Iris pigment epithelial cell (primary cell): Measurements from ENCODE around the gene ARID1B.
"Not testable (repeated sequence)": the region's sequence is repeated elsewhere in the genome, so short reads cannot be mapped to it uniquely, and the experiment has no call there.

ENCODE experiments used
- DNase-seq: peaks from one replicate; pipeline ENCODE4 v3.0.0-alpha.2; 2011; ENCODE audit warnings: low read depth

The ARID1B gene

GRCh38 chr6:156940221-156940620 lies 163.0 kb downstream of the ARID1B start:
- no peak for DNase-seq

- DNase-seq: no peak
Measured at GRCh38 chr6:156942266-156942665, 165.1 kb downstream of the ARID1B start.

GRCh38 chr6:156943166-156943565 lies 166.0 kb downstream of the ARID1B start:
- DNase-seq: no peak

DNA sequence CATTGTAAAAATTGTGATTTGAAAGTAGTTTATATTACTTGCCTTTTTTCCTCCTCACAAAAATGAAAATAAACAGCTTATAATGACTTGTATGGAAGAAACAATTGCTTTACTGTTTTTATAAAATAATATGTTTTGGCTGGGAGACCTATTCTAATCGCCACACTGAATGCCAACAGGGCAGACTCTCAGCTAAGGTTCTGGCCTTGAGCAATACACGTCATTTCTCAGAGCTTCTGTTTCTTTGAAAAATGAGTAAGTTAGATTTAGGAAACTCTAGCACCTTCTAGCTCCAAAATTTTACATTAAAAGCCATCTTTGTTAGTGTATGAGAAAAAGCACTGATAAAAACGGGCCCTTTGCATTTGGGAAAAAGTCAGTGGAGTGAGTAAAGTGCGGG lies 166.6 kb downstream of the ARID1B start:
- DNase-seq: no peak

DNA sequence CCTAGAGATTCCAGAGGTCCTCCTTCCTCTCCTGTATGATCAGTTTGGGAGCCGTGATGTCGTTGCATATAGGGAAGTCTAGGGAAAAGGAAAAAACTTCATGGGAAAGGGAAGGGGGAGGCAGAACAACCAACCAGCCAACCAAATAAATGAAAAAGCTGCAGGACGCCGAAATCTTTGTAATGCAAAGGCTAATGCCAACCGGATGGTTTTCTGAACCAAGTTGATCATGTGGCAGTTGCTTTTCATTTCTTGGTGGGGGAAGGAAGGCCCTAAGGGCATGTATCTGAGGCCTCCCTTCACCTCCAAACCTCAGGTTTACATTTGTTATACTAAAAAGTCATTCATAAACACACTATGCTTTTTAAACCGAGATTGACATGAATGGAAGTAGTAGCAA lies 167.2 kb downstream of the ARID1B start:
- no peak for DNase-seq

- not testable (repeated sequence) for DNase-seq
Measured at GRCh38 chr6:156945789-156946172, 168.6 kb downstream of the ARID1B start.

DNA sequence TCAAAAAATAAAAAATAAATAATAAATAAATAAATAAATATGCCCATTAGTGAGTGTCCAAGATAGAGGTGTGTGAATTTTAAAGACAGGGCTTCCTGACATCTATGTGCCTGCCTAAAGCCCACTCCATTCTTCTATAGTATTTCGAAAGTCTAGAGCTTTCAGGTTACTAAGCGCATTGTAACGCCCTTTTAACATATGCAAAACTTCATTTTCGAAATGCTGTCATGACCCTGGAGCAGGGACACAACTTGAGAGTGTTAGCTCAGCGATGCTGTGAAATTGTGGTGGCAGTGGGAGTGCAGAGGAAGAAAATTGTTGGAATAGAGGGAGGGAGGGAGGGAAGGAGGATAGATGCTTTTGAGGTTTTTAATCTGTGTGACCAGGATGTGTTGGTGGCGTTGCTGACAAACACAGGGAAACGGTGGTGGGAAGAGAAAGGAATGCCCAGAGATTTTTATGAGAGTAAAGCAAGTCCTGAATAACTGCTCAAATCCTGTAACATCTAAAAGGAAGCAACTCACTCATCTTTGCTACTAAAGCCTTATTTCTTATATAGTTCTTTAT lies 169.3 kb downstream of the ARID1B start:
- no peak for DNase-seq

- no peak for DNase-seq
Measured at GRCh38 chr6:156948277-156948676, 171.1 kb downstream of the ARID1B start.

DNA sequence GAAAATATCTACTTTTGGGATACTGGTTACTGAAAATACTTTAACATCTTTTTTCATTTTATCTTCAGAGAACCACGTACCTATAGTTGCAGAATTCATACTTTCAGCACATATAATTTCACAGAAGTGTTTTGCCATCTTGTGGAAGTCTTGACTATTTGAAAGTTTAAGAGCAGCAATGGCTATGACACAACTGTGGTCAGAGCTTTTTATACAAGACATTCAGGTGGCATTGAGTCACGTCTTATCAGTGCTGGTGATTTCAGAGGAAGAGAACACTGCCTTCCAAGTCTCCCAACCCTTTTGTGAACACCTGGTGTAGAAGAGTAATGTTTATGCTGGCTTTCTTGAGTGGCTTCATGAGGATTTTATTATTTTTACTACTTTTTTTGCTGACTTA lies 171.6 kb downstream of the ARID1B start:
- DNase-seq: peak; percentile 91

DNA sequence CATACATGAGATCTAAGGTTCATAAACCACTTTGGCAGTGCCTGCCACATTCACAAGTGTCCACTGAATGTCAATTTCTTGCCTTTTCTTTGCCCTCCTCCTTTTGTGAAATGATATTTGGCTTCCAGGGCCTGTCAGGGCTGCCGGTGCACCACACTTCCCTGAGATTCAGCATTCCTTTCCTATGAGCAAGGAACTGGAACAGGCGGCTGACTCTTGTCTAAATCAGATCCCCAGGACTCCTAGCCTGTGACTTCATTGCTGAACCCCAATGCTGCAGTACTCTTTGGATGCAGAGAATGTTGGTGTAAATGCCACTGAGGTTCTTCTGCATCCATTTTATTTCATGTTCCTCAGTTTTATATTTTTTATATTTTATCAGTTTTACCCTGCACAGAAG lies 172.2 kb downstream of the ARID1B start:
- peak; percentile 77 for DNase-seq

GRCh38 chr6:156950084-156950483 lies 172.9 kb downstream of the ARID1B start:
- DNase-seq: no peak

DNA sequence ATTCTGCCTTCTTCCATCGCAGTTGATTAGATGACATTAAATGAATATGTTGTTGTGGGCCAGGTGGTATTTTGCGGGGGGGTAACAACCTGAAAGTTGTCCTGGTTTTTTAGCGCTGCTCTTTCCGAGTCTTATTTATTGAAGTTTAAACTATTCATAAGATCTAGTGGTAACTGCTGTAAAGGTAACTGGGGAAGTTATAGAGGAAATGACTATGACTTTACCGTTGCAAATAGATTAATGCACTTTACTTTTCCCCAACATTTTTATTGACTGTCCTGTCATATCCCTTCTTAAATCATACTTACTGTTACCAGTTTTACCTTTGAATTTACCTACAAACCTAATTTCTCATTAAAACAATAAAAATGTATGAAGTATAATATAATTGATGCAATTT lies 173.4 kb downstream of the ARID1B start:
- DNase-seq: no peak

GRCh38 chr6:156952401-156952800 lies 175.2 kb downstream of the ARID1B start:
- no peak for DNase-seq

DNA sequence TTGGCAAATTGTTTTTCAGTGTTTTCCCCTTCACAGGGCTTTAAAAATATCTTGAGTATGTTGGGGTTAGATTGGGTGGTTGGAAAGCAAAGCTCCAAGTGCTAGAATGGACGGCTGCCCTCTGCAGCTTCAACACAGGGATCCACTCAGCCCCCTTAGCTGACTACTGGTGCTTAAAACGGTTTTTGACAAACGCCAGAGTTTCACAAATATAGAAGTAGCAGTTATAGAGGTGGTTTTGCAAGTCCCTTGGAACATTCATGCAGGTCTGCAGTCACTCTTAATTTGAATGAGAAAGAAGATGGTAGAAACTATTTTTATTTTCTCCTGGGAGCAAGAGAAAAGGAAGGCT lies 175.9 kb downstream of the ARID1B start:
- no peak for DNase-seq

DNA sequence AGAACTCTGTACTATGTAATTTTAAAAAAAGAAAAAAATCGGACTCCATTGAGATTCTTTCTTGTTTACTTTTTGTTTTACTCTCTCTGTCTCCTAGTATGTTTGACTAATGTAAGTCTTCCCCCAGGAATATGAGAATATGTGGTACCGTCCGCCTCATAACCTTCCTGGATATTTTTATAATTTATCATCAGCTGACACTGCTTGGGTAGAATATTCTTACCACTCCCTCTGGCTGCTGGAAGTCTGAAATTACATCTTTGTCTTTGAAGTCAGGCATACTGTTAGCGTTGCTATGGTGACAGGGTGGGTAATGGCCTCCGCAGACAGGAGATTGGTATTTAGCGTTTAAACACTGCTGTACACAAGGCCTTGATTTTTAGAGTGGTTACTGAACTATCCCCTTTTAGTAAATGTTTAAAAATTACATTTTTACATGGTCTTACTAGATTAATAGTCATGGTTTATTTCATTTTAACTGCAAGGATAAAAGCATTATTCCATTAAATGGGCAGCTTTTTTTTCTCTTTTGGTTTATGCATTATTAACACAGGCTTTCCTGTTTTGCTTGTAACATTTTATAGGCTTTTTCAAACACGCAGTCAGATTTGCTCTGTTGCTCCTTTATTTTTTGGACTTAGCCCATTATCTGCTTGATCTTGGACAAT lies 176.4 kb downstream of the ARID1B start:
- peak; percentile 98 for DNase-seq

DNA sequence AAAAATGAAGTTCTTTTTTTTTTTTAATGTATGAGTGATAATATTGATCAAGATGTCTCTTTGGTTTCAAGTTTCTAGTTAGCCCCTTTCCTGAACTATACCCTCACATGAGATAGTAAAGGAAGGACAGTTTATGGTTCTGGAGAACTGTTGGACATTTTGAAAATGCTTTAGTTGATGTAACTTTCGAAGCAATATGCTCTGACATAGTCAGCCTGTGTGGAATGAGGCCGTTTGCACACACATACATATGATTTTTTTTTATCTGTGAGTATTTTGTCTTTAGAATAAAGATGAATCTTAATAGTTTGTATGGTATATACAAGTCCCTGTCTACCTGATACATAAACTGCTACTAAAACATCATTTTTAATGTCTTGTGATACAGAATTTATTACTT lies 177.0 kb downstream of the ARID1B start:
- peak; percentile 47 for DNase-seq

- no peak for DNase-seq
Measured at GRCh38 chr6:156954816-156955215, 177.6 kb downstream of the ARID1B start.

DNA sequence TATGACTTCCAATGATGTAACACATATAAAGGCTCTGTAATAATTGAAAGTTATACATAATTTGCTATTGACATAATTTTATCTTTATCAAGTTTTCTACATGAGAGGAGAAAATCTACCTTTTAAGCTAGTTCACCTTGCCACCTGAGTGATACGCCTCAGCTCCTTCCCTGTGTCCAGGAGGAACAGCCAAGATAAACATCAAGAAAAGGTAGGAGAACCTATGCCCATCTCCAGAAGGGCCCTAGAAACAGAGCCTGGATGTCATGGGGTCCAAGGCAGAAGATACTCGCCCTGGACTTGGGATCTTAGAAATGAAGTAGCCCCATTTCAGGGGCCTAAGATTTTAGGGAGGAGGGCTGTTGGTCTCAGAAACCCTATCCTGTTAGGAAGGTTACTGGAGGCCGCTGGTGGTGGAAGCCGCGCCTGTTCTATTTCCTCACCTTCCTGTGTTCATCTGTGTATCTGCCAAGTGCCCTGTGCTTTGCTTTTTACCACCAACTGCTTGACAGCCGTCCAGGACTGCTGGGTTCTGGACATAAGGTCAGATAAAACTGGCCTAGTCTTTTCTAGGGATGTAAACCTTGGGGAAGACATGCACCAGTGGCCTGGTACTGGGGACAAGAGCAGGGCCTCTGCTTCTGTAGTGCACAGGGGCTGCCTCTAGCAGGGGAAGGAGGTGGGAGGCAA lies 178.5 kb downstream of the ARID1B start:
- peak; percentile 72 for DNase-seq

DNA sequence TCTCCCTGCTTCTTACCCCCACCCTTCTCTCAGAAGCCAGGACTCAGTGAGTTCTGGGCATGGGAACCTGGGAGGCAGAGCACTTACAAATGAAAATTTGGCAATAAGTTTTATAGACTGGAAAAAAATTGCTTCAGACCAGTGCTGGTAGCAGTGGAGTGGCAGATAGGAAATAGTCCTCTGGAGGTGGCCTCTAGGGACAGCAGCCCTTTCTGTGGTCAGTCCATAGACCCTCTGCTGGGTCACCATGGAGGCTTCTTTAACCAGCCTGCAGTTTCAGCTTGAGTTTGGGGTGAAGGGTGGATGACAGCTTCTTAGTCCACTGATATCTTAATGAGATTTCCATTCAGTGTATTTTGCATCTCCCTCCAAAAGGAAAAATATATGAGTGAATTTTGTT lies 179.1 kb downstream of the ARID1B start:
- DNase-seq: peak; percentile 9

DNA sequence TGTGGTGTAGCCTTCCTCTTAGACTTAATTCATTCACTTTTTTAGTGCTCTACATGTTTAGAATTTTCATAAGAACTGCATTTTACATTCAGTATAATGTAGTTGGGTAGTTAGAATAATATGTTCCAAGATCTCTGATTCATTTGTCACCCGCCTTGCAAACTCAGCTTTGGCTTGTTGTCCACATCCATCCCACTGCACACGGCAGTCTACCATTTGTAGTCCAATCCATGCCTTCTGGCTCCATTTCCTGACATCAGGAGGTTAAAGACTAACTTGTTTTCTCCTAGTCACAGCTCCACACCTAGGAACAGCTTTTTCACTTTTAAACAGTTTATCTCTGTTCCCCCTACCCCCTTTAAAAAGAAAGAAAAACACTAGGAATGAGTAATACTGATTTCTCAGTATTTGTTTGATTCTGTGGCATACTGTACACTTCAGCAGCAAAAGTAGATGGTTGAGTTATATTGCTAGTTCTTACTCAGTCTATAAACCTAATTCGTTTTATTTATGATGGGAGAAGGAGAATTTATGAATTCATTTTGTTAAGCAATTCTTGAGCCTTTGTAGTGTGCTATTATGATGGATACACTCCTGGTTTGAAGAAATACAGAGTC lies 180.9 kb downstream of the ARID1B start:
- no peak for DNase-seq

DNA sequence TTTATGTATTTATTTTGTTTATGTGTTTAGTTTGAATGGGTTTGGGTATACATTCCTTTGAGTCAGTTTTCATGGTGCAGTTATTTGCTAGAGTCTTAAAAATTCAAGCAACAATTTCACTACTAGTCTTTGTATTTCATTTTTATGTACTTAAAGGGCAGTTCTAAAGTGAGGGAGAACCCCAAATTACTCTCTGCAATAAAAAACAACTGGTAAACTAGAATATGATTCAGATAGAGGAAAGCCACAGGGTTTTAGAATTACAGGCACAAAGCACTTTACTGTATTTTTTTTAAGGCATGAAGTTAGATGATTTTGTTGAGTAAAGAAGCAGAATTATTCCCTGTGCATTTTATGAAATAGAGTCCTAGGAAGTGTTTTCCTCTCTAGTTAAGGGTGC lies 183.3 kb downstream of the ARID1B start:
- DNase-seq: no peak

DNA sequence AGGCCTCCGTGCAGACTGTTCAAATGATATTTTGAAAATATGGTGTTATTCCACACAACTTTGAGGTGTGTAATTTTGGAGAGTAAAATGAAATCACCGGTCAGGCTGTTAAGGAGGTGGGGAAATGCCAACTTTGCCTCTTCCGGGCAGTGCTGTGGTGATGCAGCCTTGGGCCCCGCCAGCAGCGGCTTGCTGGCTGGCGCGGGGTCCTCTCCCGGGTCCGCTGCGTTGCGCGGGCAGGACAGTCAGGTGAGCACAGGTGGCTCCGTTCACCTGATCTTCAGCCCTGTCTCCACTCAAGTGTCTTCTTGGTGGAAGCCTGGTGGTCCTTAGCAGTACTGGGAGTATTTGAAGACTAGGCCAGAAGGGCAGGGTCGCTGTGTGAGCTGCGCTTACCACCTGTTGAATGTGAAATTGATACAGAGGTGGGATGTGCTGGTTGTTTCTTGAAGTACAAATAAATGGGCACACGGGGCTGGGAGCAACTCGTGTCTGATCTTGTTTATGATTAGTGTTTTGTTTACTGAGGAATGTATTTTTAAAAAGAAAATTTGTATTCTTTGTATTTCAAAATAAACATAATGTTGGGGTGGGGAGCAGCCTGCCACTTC lies 184.2 kb downstream of the ARID1B start:
- DNase-seq: no peak
